Activated T-helper 1 cell treated with anti-CD3 and anti-CD28 coated beads, Interleukin-2, amount 50 U/mL, for 16 hours (primary cell): ENCODE measurements around the gene PLAGL1.

ENCODE experiments used
- DNase-seq, 2 donors: peaks; one replicate each; pipeline ENCODE4 v3.0.0-alpha.2; 2020; ENCODE audit warnings: low read depth in 1 of 2, low spot score in 1 of 2

PLAGL1 gene

GRCh38 chr6:143966312-143966711 lies 41.7 kb downstream of the PLAGL1 start:
- DNase-seq: no peak

- DNase-seq: no peak
Measured at GRCh38 chr6:143965503-143966171, 42.4 kb downstream of the PLAGL1 start.

DNA sequence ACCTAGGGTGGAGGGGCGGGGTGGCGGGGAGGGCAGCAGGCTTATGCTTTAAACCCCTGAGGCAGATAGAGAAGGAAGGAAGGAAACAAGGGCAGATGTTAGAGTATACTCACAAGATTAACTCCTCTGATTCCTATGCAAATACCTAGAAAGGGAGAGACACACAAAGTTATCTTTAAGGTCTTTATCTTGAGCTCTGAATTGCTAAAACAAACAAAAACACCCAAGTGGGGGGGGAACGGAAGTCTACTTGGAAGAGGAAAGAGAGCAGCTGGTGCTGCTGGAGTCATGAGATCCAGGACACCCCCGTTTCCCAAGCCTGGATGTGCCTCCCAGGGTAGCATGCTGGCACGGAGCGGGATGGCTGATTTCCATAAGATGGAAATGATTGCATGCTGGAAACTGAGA lies 43.4 kb downstream of the PLAGL1 start:
- DNase-seq: no peak

GRCh38 chr6:143963158-143963919 lies 44.7 kb downstream of the PLAGL1 start:
- DNase-seq: no peak

- DNase-seq: no peak
Measured at GRCh38 chr6:143961886-143962878, 45.9 kb downstream of the PLAGL1 start.

- DNase-seq: no peak
Measured at GRCh38 chr6:143961066-143961465, 47.0 kb downstream of the PLAGL1 start.

- no peak for DNase-seq
Measured at GRCh38 chr6:143959927-143960326, 48.1 kb downstream of the PLAGL1 start.

- DNase-seq: no peak
Measured at GRCh38 chr6:143958839-143959399, 49.1 kb downstream of the PLAGL1 start.

- DNase-seq: no peak
Measured at GRCh38 chr6:143957679-143958274, 50.3 kb downstream of the PLAGL1 start.

DNA sequence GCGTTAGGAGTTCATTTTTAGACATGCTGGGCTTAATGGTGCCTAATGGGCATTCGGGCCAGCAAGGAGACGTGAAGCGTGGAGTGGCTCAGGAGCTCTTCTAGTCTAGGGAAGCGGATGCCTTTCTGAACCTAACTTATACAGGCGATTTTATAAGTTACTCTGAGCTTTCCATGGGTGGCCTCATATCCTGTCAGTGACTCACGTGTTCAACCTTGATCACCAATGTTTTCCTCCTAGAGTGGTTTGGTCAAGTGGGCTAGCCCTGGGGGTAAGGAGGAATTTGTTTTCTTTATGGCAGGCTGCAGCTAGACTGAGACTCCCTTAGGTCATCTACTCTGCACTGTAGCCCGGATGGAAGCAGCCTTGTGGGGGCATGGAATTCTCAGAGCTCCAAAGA lies 52.1 kb downstream of the PLAGL1 start:
- no peak for DNase-seq

GRCh38 chr6:143953922-143954321 lies 54.1 kb downstream of the PLAGL1 start:
- no peak for DNase-seq

DNA sequence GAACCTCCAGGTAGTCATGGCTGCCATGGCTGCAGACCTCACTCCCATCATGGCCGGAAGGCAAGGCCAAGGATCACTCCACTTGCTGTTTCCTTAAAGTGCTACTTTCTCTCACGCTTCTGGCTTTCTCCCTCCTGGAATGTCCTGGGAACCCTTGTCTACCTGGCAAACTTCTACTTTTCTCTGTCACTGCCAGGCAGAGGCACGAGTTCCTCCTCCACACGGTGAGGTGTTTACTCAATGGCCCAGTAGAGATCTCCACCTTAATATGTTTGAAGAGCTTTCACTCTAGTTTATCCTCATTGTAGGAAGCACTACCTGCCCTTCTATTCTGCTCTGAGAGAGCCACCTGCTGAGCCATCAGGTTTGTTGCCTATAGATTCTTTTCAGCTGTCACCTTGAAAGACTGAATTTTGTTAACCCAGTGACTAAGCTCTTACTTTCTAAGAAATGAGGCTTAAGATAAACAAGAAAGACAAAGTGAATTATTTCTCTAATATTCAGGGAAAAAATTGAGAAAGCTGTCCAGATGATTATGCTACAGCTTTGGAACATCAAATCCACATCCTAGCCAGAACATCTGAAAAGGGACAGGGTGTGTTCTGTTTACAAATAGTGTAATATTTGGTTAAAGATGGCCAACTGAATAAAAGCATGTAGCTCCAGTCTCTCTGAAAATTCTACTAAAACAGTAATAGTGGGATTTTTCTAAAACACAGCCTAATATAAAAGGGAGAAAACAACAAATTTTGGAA lies 54.9 kb downstream of the PLAGL1 start:
- no peak for DNase-seq

DNA sequence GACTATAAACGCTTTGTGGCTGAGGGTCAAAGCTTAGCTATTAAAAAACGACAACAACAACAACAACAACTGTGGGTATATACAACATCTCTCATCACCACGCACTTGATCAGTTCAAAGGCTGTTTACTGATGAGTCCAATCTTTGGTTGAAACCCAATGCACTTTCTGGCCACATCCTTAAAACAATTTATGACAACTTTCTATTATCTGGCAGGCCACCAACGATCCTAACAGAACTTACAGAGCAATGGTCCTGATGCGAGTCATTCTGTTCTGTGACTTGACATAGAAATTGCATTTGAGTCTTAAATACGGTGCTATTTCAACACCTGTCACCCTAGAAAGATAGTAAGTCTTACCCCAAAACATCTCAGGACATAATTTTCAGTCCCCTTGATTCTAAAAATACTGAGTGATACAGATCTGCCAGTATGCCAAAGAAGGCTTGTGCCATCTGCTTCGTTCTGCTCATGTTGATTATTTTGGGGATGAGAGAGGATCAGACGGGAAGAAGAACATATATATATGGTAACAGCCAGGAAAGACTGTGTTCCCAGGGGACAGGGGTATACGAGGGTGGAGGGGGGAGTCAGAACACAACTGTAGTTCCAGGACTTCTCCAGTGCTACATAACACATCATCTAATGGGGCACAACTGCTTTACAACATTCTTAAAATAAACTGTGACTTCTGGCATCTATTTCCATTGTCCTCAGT lies 55.8 kb downstream of the PLAGL1 start:
- DNase-seq: no peak

DNA sequence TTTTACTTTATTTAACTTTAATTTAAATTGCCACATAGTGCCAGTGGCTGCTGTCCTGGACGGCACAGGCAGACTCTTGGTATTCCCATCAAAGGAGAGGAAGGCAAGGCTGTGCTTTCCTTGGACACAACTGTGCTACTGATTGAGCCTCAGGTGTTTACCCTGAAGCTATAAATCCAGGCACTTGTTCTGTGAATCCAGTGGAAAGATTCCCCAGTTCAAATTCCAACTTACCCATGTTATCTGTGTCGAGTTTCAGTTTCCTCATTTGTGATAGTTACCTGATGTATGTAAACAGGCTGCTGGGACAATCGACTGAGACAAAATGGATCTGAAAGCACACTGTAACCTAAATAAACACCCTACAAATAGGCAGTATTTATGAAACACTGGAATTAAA lies 57.2 kb downstream of the PLAGL1 start:
- no peak for DNase-seq

GRCh38 chr6:143949962-143950361 lies 58.1 kb downstream of the PLAGL1 start:
- DNase-seq: no peak

GRCh38 chr6:143949535-143949934 lies 58.5 kb downstream of the PLAGL1 start:
- no peak for DNase-seq

- DNase-seq: no peak
Measured at GRCh38 chr6:143948208-143948607, 59.9 kb downstream of the PLAGL1 start.

GRCh38 chr6:143941852-143942627 lies 66.0 kb downstream of the PLAGL1 start:
- peak; percentile 10 to 26 for DNase-seq
